HL-60 (cell line): Measurements from ENCODE around the gene FADS3.

Source experiments
- CTCF ChIP-seq: IDR thresholded peaks from one replicate; pipeline ENCODE4 v1.5.1; 2011; ENCODE audit warnings: low read length, control low read depth, inconsistent platforms; ENCODE audit not compliant: insufficient read depth
- GABPA ChIP-seq: IDR thresholded peaks from 2 replicates; pipeline ENCODE4 v1.6.1; 2012; ENCODE audit warnings: low read depth
- POLR2AphosphoS5 ChIP-seq: IDR thresholded peaks from 2 replicates; pipeline ENCODE4 v1.6.1; 2012; ENCODE audit warnings: low read depth
- REST ChIP-seq: IDR thresholded peaks from 2 replicates; pipeline ENCODE4 v1.6.1; 2012; ENCODE audit warnings: low read depth; ENCODE audit not compliant: insufficient replicate concordance

- TF ChIP-seq CTCF (no peak), REST (no peak), GABPA (no peak), POLR2AphosphoS5 (no peak)
Observed at GRCh38 chr11:61860054-61860903, 31.1 kb downstream of the FADS3 start.
